ENCODE data around the gene C3orf22.
A peak's percentile ranks its signal among the peaks of the same experiment; 100 is the strongest.

Gene C3orf22

DNA sequence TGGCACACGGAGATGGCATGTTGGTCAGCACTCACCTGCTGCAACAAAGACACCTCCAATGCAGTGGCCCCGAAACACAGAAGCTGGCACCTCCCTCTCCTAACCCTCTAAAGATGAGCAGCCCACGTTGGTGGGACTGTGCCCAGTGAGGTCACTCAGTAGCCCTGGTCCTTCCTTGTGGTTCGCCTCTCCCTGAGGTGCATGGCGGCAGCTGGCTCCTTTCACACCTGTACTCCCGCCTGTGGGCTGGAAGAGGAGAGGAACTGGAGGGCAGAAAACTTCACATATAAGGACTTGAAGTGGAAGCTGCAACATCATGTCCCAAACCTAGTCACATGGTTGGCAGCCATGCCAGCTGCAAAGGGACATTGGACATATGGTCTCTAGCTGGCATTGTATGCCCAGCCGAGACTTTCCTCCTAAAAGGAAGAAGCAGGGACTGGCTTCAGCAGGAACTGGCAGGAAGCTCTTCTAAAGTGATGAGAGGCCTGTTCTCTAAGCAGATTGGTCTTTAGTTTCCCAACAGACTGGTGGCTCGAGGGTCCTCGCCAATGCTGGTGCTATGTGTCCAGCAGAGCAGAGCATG, 10.8 kb upstream of the C3orf22 start:
- no peak for DNase-seq (ENCODE audit: low read depth)
- H3K4me3 ChIP-seq (ENCODE audit: low read length): no peak overlapping the region
- TF ChIP-seq, protein P1, sequence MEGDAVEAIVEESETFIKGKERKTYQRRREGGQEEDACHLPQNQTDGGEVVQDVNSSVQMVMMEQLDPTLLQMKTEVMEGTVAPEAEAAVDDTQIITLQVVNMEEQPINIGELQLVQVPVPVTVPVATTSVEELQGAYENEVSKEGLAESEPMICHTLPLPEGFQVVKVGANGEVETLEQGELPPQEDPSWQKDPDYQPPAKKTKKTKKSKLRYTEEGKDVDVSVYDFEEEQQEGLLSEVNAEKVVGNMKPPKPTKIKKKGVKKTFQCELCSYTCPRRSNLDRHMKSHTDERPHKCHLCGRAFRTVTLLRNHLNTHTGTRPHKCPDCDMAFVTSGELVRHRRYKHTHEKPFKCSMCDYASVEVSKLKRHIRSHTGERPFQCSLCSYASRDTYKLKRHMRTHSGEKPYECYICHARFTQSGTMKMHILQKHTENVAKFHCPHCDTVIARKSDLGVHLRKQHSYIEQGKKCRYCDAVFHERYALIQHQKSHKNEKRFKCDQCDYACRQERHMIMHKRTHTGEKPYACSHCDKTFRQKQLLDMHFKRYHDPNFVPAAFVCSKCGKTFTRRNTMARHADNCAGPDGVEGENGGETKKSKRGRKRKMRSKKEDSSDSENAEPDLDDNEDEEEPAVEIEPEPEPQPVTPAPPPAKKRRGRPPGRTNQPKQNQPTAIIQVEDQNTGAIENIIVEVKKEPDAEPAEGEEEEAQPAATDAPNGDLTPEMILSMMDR (IDR thresholded peaks at IDR 0.05; ENCODE audit: insufficient read depth, low read depth, low read length, missing control alignments): no peak

DNA sequence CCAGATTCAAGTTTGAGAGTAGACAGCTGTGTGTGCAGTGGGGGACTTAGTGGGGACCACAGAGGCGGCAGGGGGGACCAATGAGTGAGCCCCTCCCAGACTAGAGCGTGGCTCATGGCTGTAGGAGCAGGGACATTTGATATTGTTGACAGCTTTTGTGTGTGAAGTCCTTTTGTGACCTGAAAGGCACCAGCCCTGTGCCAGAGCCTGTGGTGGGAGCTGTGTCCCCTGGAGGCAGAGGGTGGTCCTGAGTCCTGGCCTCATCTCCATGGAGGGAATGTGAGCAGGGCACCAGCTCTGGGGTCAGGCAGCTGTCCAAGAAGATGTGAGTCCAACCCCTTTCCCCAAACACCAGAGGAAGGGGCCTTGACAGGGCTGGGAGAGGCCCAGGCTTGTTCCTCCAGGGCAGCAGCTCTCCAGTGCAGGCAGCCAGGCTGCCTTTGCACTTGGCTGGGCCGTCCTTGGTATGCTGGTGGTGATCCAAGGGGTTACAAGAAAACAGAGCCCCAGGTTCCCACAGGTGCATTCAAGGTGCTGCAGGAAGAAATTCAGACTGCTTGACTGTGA, 10.1 kb upstream of the C3orf22 start:
- TF ChIP-seq, protein P1 (IDR thresholded peaks at IDR 0.05; ENCODE audit: insufficient read depth, low read depth, low read length, missing control alignments): no peak
- no peak for DNase-seq (ENCODE audit: low read depth)
- H3K4me3 ChIP-seq (ENCODE audit: low read length): no peak overlapping the region

DNA sequence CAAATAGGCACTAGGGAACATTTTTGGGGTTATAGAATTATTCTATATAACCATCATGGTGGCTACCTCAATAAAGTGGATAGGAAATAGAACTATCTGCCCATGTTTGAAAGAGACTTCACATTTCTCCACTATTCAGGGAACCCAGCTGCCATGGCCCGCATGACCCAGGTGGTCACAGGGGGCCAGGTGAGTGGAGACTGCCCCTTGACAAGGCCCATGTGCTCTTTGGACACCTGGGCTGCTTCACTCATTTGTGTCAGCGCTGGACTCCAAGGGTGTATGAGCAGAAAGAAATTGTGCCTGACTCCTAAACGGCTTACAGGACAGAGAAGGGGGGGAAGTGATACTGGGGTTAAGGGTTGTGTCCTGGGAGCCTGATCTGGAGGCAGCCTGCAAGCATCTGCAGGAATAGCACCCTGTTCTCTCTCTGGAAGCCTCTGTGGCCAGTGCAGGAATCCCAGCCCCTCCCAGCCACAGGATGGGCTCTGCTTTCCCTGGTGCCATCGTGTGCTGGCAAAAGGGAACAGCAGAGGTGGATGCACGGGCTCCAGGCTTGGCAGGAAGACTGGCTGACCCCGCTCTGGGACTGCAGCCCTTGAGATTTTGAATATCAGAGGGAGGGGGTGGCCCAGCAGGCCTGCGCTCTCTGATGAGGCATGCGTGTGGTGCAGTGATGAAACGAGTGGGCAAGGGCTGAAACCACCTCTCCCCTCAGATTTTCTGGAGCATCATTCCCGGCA, 9.1 kb upstream of the C3orf22 start:
- TF ChIP-seq, protein P1 (IDR thresholded peaks at IDR 0.05; ENCODE audit: insufficient read depth, low read depth, low read length, missing control alignments): peak; percentile 20
- no peak overlapping the region for H3K4me3 ChIP-seq (ENCODE audit: low read length)
- DNase-seq (ENCODE audit: low read depth): no peak

DNA sequence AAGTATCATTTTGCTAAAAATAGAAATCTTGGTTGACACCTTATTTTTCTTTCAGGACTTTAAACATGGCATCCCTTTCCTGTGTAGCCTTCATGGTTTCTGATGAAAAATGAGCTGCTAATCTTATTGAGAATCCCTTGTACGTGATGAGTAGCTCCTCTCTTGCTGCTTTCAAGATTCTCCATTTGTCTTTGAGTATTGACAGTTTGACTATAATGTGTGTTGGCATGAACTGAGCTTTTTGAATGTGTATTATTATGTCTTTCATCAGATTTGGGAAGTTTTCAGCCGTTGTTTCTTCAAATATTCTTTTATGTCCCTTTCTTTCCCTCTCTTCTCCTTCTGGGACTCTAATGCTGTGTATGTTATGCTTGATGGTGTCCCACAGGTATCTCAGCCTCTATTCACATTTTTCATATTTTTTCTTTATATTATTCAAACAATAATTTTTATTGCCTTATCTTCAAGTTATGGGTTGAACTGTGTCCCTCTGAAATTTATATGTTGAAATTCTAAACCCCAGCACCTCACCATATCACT, 4.1 kb upstream of the C3orf22 start:
- no peak for DNase-seq (ENCODE audit: low read depth)
- H3K4me3 ChIP-seq (ENCODE audit: low read length): no peak overlapping the region
- TF ChIP-seq, protein P1 (IDR thresholded peaks at IDR 0.05; ENCODE audit: insufficient read depth, low read depth, low read length, missing control alignments): no peak

DNA sequence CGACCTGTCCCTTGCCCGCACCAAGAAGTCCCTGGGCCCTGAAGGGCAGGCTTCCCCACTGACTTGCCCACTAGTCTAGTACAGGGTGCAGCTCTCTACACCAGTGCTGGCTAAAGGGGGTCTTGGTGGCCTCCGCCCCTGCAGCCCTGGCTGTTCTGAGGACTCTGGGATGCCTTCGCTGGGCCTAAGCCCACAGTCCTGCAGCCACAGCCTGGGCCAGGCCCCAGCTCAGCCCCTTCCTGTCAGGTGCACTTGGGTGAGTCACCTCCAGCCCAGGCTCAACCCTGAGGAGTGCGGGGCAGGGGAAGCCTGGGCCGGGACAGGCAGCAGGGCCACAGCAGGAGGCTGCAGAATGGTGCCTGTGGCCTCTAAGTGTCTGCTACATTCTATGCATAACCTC, 971 bp downstream of the C3orf22 start:
- DNase-seq (ENCODE audit: low read depth): no peak
- no peak overlapping the region for H3K4me3 ChIP-seq (ENCODE audit: low read length)
- TF ChIP-seq, protein P1 (IDR thresholded peaks at IDR 0.05; ENCODE audit: insufficient read depth, low read depth, low read length, missing control alignments): no peak

DNA sequence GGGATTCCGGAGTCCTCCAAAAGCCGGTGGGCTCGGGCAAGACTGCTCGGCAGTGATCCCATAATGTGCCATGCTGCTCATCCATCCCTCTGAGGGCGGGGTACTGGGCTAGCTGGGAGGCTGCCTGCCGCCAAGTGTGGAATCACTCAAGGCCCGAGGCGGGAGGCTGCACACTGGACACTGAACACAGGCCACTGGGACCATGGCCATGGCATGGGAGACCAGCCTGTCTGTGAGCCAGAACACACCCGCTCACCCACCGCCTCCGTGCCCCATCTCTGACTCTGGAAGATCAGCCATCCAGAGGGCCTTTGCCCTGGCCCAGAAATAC, 1.4 kb downstream of the C3orf22 start:
- H3K4me3 ChIP-seq (ENCODE audit: low read length): no peak overlapping the region
- TF ChIP-seq, protein P1 (IDR thresholded peaks at IDR 0.05; ENCODE audit: insufficient read depth, low read depth, low read length, missing control alignments): no peak
- DNase-seq (ENCODE audit: low read depth): no peak
